Subcutaneous abdominal adipose tissue (tissue), 5 donors: ENCODE measurements around the gene SAMD11.

Experiments used
- H3K27ac ChIP-seq: one replicate; pipeline ENCODE4 v1.7.0; 2013; ENCODE audit warnings: low read depth, mild to moderate bottlenecking, inconsistent platforms, low read length, moderate library complexity
- H3K27me3 ChIP-seq, 5 donors: one replicate each; pipeline ENCODE4 v1.7.0; 2013; ENCODE audit warnings: low read length in 5 of 5, inconsistent platforms in 1 of 5; ENCODE audit not compliant: control insufficient read depth in 5 of 5, insufficient read depth in 4 of 5
- H3K36me3 ChIP-seq, 5 donors: one replicate each; pipeline ENCODE4 v1.7.0; 2013; ENCODE audit warnings: low read length in 5 of 5; ENCODE audit not compliant: control insufficient read depth in 5 of 5, insufficient read depth in 5 of 5
- H3K4me1 ChIP-seq, 5 donors: one replicate each; pipeline ENCODE4 v1.7.0; 2013; ENCODE audit warnings: low read length in 5 of 5, mild to moderate bottlenecking in 3 of 5, moderate library complexity in 1 of 5; ENCODE audit not compliant: control insufficient read depth in 5 of 5, insufficient read depth in 5 of 5
- H3K4me3 ChIP-seq, 5 donors: one replicate each; pipeline ENCODE4 v1.7.0; 2013; ENCODE audit warnings: low read length in 5 of 5, low read depth in 1 of 5
- H3K9ac ChIP-seq, 5 donors: one replicate each; pipeline ENCODE4 v1.7.0; 2013; ENCODE audit warnings: low read length in 5 of 5, mild to moderate bottlenecking in 4 of 5, moderate library complexity in 3 of 5
- H3K9me3 ChIP-seq, 5 donors: one replicate each; pipeline ENCODE4 v1.7.0; 2013; ENCODE audit warnings: low read length in 5 of 5; ENCODE audit not compliant: control insufficient read depth in 5 of 5
- donor health status: healthy.
- donor health status: healthy.
- donor health status: healthy.
- donor health status: healthy.
- donor health status: healthy.

Gene SAMD11

GRCh38 chr1:904310-904950, 19.3 kb upstream of the SAMD11 start:
- H3K27ac ChIP-seq, result no peak overlapping the region
- H3K4me1 ChIP-seq, result peaks cover 0 to 20% (median 11%) of the 10 kb centered on the region in 5 donors
- no peaks in the 10 kb centered on the region for H3K9me3 ChIP-seq
- H3K36me3 ChIP-seq, result no peaks in the 10 kb centered on the region
- H3K9ac ChIP-seq, result no peak overlapping the region
- peaks cover 4 to 35% (median 31%) of the 10 kb centered on the region in 5 donors for H3K27me3 ChIP-seq
- peak overlapping the region in 1 of 5 donors; percentile 44 for H3K4me3 ChIP-seq

DNA sequence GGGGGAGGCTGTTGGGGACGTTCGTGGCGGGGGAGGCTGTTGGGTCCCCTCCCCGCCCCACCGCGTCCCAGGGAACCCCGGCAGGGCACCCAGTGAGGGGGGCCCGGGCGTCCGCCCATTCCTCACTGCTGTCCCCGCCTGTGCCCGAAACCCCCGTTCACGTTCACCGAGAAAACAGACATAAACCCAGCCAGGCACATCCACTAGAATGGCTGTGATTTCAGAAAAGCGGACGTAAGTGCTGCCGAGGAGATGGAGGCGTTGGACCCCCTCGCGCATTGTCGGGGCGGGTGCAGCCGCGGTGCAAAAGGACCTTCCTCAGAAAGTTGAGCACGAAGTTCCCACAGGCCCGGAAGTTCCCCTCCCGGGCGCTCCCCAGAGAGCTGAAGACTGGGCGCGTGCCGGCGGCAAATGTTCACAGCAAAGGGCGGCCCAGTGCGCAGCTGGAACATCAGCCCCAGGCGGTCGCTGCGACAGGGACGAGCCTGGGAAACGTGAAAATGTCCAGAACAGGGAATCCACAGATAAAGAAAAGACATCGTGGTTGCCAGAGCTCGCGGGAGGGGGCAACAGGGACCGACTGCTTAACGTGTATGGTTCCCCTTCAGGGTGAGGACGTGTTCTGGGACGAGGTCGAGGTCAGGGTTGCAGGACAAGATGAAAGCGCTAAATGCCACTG, 18.5 kb upstream of the SAMD11 start:
- no peak overlapping the region for H3K9ac ChIP-seq
- H3K27ac ChIP-seq, result no peak overlapping the region
- peak overlapping the region in 4 of 5 donors; percentile 33 to 44 (median 38) for H3K4me3 ChIP-seq
- no peaks in the 10 kb centered on the region for H3K9me3 ChIP-seq
- H3K36me3 ChIP-seq, result no peaks in the 10 kb centered on the region
- H3K4me1 ChIP-seq, result peaks cover 0 to 20% (median 11%) of the 10 kb centered on the region in 5 donors
- H3K27me3 ChIP-seq, result peaks cover 1 to 28% (median 25%) of the 10 kb centered on the region in 5 donors

GRCh38 chr1:905811-906599, 17.7 kb upstream of the SAMD11 start:
- Histone ChIP-seq H3K36me3 (no peaks in the 10 kb centered on the region), H3K9ac (no peak overlapping the region), H3K27ac (no peak overlapping the region), H3K4me3 (no peak overlapping the region), H3K9me3 (no peaks in the 10 kb centered on the region), H3K27me3 (peaks cover 9 to 34% (median 28%) of the 10 kb centered on the region in 5 donors), H3K4me1 (peaks cover 0 to 20% (median 11%) of the 10 kb centered on the region in 5 donors)

- H3K27me3 ChIP-seq, result peaks cover 16 to 37% (median 30%) of the 10 kb centered on the region in 5 donors
- no peak overlapping the region for H3K4me3 ChIP-seq
- H3K36me3 ChIP-seq, result no peaks in the 10 kb centered on the region
- no peak overlapping the region for H3K27ac ChIP-seq
- H3K9me3 ChIP-seq, result no peaks in the 10 kb centered on the region
- H3K4me1 ChIP-seq, result peaks cover 0 to 20% (median 11%) of the 10 kb centered on the region in 5 donors
- H3K9ac ChIP-seq, result no peak overlapping the region
Observed at GRCh38 chr1:906600-907420, 16.9 kb upstream of the SAMD11 start.

GRCh38 chr1:907611-908451, 15.9 kb upstream of the SAMD11 start:
- peaks cover 24 to 43% (median 40%) of the 10 kb centered on the region in 5 donors for H3K27me3 ChIP-seq

DNA sequence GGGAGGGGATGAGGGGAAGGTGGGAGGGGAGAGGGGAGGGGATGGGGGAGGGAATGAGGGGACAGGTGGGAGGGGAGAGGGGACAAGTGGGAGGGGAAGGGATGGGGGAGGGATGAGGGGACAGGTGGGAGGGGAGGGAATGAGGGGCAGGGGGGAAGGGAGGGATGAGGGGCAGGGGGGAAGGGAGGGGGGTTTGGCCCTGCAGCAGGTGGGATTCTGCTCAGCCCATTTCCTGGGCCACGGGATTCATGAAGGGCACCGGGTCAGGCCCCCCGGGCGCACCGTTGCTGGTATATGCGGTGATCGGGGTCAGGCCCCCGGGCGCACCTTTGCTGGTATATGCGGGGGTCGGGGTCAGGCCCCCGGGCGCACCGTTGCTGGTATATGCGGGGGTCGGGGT, 15.1 kb upstream of the SAMD11 start:
- Histone ChIP-seq H3K9ac (no peak overlapping the region), H3K9me3 (no peaks in the 10 kb centered on the region), H3K27me3 (peaks cover 30 to 51% (median 46%) of the 10 kb centered on the region in 5 donors), H3K36me3 (no peaks in the 10 kb centered on the region), H3K4me3 (no peak overlapping the region), H3K27ac (no peak overlapping the region), H3K4me1 (peaks cover 0 to 20% (median 11%) of the 10 kb centered on the region in 5 donors)

More at GRCh38 chr1:907611-908451, 15.9 kb upstream of the SAMD11 start:
- Histone ChIP-seq H3K9me3 (no peaks in the 10 kb centered on the region), H3K4me3 (no peak overlapping the region), H3K36me3 (no peaks in the 10 kb centered on the region), H3K9ac (no peak overlapping the region), H3K27ac (no peak overlapping the region), H3K4me1 (peaks cover 0 to 20% (median 11%) of the 10 kb centered on the region in 5 donors)

DNA sequence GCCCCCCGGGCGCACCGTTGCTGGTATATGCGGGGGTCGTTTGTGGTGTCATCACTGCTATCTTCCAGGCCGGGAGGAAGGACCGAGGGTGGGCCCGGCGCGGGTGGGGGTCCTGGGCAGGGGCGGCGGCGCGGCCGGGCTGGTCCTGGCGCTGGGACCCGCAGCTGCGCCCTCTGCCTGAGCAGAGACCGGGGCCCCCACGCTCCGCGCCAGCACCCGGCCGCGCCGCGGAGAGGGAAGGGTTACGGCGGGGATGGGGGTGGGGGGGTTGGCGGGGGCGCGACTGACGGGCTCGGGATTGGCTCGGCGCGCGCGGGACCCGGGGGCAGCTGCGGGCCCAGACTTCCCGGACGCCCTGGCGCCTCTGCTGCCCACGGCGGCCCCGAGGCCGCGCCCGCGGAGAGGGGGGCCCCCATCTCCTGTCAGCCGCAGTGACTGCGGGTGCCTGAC, 13.8 kb upstream of the SAMD11 start:
- Histone ChIP-seq H3K4me1 (peaks cover 0 to 20% (median 8%) of the 10 kb centered on the region in 5 donors), H3K9me3 (no peaks in the 10 kb centered on the region), H3K27ac (no peak overlapping the region), H3K4me3 (no peak overlapping the region), H3K9ac (no peak overlapping the region), H3K27me3 (peaks cover 39 to 59% (median 49%) of the 10 kb centered on the region in 5 donors), H3K36me3 (no peaks in the 10 kb centered on the region)

DNA sequence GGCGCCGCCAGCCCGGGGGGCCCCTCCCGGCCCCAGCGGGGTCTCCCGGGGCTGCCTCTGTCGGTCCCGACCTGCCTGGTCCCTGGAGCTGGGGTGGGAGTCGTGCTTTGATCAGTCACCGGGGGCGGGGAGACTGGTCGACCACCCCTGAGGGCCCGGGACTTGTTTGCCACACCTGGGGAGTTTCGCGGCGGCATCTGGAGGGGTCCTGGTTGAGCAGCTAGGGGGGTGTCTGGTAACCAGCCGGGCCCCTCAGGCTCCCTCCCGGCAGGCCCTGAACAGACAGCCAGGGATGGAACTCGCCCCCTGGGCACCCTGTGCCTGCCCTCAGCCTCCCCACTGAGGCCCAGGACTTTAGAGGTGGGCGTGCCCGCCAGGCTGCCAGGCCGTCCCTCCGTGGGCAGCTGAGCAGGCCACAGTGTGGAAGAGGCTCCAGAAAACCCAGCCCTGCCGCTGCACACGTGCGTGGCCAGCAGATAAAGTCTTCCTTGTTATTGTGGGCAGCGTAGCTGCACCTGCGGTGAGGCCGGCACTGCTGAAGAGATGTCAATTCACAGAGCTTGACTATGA, 13.3 kb upstream of the SAMD11 start:
- Histone ChIP-seq H3K36me3 (no peaks in the 10 kb centered on the region), H3K27ac (no peak overlapping the region), H3K27me3 (peaks cover 39 to 60% (median 51%) of the 10 kb centered on the region in 5 donors), H3K4me3 (no peak overlapping the region), H3K9ac (no peak overlapping the region), H3K4me1 (peaks cover 0 to 15% (median 3%) of the 10 kb centered on the region in 5 donors), H3K9me3 (no peaks in the 10 kb centered on the region)
